GOT3 (cell line): ENCODE measurements around the gene SYT2.
"Not testable (repeated sequence)": the region's sequence is repeated elsewhere in the genome, so short reads cannot be mapped to it uniquely, and the experiment has no call there.

Source experiments
- DNase-seq: peaks from one replicate; lab custom pipeline; 2025; ENCODE audit warnings: mixed read lengths; lab: John Stamatoyannopoulos, UW

The SYT2 gene

GRCh38 chr1:202569393-202570322 is 140.6 kb downstream of the SYT2 start:
- no peak for DNase-seq

GRCh38 chr1:202568826-202569225 is 141.4 kb downstream of the SYT2 start:
- DNase-seq, result no peak

- no peak for DNase-seq
These were observed 141.8 kb downstream of the SYT2 start for GRCh38 chr1:202568410-202568809.

GRCh38 chr1:202567738-202568137 is 142.5 kb downstream of the SYT2 start:
- no peak for DNase-seq

- DNase-seq, result no peak
These were observed 144.2 kb downstream of the SYT2 start for GRCh38 chr1:202565890-202566602.

- DNase-seq, result no peak
These were observed 145.2 kb downstream of the SYT2 start for GRCh38 chr1:202564958-202565495.

GRCh38 chr1:202563818-202564217 is 146.4 kb downstream of the SYT2 start:
- no peak for DNase-seq

GRCh38 chr1:202562444-202563060 is 147.7 kb downstream of the SYT2 start:
- DNase-seq, result no peak

GRCh38 chr1:202561726-202562443 is 148.4 kb downstream of the SYT2 start:
- DNase-seq, result no peak

GRCh38 chr1:202561240-202561639 is 149.0 kb downstream of the SYT2 start:
- no peak for DNase-seq

GRCh38 chr1:202557662-202558061 is 152.6 kb downstream of the SYT2 start:
- DNase-seq, result not testable (repeated sequence)

- DNase-seq, result not testable (repeated sequence)
These were observed 154.2 kb downstream of the SYT2 start for GRCh38 chr1:202556037-202556436.

- DNase-seq, result not testable (repeated sequence)
These were observed 155.6 kb downstream of the SYT2 start for GRCh38 chr1:202554619-202555018.

GRCh38 chr1:202553560-202554038 is 156.7 kb downstream of the SYT2 start:
- DNase-seq, result no peak

- not testable (repeated sequence) for DNase-seq
These were observed 157.2 kb downstream of the SYT2 start for GRCh38 chr1:202553078-202553477.

- DNase-seq, result not testable (repeated sequence)
These were observed 157.6 kb downstream of the SYT2 start for GRCh38 chr1:202552615-202553014.

- no peak for DNase-seq
These were observed 158.6 kb downstream of the SYT2 start for GRCh38 chr1:202551683-202552082.

- not testable (repeated sequence) for DNase-seq
These were observed 160.2 kb downstream of the SYT2 start for GRCh38 chr1:202550088-202550487.

- no peak for DNase-seq
These were observed 163.0 kb downstream of the SYT2 start for GRCh38 chr1:202547215-202547614.

- DNase-seq, result not testable (repeated sequence)
These were observed 163.5 kb downstream of the SYT2 start for GRCh38 chr1:202546796-202547195.

- not testable (repeated sequence) for DNase-seq
These were observed 163.9 kb downstream of the SYT2 start for GRCh38 chr1:202546377-202546776.
